Nucleus accumbens (tissue), 56 donors: Measurements from ENCODE around the gene AKNA.
"Not testable (repeated sequence)": the region's sequence is repeated elsewhere in the genome, so short reads cannot be mapped to it uniquely, and the experiment has no call there.

Experiments
- DNase-seq, 56 donors: peaks; one replicate each; lab custom pipeline; 2025; lab: John Stamatoyannopoulos, UW

Gene AKNA

GRCh38 chr9:114343471-114344187 lies 44.2 kb downstream of the AKNA start:
- DNase-seq, result no peak

DNA sequence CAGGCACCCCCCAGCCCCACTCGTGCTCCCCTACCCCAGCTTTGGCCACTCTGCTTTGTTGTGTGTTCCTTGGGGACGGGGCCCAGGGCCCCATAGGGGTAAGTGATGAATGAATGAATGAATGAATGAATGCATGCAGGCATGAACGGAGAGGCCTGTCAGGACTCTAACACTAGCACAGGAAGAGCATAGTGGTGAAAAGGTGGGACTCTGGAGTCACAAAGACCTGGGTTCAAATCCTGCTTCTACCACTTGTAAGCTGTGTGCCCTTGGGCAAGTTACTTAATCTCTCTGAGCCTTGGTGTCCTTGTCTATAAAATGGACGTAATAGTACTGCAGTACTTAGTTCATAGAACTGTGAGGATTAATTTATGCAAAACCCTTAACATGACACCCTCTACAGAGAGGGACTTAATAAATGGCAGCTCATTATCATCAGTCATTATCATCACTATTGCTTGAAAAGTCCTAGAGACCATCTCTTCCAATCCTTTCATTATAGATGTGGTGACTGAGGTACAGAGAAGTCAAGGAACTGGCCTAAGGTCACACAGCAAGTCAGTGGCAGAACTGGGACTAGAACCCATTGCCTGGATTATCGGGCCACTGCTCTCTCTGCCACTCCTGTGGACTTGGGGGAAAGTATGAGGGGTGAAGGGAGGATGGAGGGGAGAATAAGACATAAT lies 44.9 kb downstream of the AKNA start:
- no peak for DNase-seq

GRCh38 chr9:114341991-114342390 lies 45.8 kb downstream of the AKNA start:
- DNase-seq, result no peak

DNA sequence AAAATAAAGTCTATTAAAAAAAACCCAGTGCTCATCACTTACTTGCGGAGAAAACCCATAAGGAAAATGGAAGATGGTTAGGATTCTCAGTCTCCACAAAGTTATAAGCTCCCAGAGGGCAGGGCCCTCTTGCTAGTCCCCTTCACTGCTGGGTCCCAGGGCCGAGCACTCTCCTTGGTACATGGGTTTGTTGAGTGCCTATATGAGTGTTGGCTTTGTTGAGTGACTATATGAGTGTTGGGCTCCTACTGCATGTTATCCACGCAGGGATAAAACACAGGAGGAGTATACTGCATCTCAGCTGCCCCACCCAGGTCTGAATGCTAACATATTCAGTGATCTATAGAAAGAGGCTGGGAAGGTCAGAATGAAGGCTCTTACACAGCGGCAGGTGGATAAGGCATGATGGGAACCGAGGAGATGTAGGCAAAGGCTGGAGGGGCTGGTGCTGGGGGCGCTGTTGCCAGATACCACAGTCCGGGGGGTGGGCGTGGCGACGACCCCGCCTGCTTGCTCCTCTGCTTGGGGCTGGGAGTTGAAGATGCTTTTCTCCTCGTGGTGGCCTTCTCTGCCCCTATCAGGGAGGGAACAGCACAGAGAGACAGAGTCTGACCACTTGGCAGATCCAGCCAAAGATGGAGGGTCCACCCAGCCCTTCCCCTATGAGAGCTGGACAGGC lies 46.5 kb downstream of the AKNA start:
- no peak for DNase-seq

DNA sequence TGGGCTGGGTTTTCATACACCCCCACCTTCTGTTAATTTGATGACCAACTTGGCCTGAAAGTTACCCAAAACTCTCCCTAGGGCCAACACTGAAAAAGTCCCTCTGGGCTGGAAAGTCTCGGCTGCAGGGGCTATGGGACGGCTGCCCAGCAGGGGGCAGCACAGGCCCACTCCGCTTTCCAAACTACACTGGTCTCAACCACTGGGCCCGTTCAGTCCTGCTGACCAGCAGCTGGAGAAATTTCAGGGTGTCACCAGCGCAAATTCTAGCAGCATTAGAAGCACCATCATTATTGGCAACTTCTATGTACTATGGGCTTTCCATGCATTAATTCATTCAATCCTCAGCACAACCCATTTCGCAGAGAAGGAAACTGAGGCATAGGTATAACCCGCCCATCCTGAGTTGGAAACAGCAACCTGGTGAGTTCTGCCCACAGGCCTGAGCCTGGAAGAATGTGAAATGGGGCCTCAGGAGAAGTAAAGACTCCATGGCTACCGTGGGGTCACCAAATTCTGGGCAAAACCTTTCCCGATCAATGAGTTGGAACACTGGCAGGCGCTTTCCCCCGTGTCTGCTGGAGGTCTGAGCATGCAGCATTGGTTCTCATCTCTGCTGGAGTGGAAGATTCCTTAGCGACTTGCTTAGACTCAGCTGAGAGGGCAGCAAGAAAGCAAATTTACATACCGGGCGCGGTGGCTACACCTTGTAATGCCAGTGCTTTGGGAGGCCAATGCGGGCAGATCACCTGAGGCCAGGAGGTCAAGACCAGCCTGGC lies 48.5 kb downstream of the AKNA start:
- peak in 27 of 56 donors; percentile 5 to 55 (median 14) for DNase-seq

DNA sequence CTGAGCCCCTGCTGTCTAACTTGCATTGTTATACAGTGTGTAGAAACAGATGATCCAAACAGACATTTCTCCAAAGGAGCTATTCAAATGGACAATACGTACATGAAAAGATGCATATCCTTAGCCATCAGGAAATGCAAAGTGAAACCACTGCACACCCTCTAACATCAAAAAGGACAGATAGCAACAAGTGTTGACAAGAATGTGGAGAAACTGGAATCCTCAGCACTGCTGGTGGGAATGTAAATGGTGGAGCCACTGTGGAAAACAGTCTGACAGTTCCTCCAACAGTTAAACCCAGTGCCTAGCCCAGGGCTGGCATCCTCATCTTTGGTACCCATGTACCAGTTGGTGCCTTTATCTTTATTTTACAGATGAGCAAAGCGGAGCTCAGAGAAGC lies 49.6 kb downstream of the AKNA start:
- no peak for DNase-seq

GRCh38 chr9:114336699-114337395 lies 50.9 kb downstream of the AKNA start:
- no peak for DNase-seq

- DNase-seq, result no peak
Measured at GRCh38 chr9:114336157-114336556, 51.6 kb downstream of the AKNA start.

DNA sequence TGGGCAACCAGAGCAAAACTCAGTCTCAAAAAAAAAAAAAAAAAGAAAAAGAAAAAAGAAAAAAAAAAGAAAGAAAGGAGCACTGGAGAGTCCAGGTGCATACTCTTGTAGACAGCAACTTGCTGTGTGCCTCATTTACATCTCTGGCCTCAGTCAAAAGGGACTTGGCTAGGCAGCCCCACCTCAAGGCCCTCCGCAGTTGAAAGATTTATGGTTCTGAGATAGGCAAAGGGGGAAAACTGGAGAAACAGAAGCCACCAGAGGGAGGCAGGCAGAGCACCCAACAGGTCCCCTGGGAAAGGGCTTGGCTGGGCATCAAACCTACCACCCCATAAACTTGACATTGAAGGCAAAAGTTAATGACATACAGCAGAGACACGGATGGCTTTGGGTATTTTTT lies 52.0 kb downstream of the AKNA start:
- no peak for DNase-seq

DNA sequence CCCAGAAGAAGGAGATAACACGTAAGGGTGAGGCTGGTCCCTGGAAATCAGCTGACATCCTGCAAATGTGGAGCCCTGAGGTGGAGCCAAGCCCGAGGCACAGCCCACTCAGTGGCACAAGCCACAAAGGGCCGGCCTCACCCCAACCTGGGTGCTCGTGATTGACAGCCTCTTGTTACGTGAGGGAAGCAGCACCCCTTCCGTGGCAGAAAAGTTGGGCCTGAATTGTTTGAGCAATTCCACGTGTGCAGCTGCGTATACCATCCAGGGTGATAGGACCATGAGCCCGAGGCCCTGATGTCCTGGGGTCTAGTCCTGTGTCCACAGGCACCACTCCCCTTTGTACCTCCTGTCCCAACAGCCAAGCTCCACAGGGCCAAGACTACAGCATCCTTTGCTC lies 53.3 kb downstream of the AKNA start:
- no peak for DNase-seq

- DNase-seq, result not testable (repeated sequence)
Measured at GRCh38 chr9:114333718-114334117, 54.1 kb downstream of the AKNA start.

DNA sequence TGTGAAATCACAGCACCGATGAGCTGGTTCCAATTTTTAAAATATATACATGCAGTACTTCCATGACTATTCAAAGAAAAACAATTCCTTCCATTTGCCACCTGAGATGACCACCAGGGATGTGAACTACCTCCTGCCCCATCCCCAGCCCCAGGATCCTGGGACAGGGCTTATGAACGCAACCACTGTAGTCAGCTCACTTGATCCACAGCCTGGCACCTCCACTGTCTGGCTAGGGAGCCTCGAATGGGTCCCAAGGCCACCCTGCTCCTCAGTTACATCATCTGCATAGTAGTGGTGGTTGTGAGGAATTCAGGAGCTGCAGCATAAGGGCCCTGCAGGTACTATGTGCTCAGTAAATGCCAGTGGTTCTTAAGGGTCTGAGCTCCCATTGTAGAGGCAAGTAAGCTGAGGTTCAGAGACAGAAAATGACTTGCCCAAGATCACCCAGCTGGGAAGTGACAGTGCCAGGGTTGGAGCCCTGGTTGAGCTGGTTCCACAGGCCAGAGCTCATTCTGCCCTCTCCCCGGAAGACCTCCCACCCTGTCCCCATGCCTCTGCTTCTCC lies 55.2 kb downstream of the AKNA start:
- DNase-seq, result not testable (repeated sequence)

DNA sequence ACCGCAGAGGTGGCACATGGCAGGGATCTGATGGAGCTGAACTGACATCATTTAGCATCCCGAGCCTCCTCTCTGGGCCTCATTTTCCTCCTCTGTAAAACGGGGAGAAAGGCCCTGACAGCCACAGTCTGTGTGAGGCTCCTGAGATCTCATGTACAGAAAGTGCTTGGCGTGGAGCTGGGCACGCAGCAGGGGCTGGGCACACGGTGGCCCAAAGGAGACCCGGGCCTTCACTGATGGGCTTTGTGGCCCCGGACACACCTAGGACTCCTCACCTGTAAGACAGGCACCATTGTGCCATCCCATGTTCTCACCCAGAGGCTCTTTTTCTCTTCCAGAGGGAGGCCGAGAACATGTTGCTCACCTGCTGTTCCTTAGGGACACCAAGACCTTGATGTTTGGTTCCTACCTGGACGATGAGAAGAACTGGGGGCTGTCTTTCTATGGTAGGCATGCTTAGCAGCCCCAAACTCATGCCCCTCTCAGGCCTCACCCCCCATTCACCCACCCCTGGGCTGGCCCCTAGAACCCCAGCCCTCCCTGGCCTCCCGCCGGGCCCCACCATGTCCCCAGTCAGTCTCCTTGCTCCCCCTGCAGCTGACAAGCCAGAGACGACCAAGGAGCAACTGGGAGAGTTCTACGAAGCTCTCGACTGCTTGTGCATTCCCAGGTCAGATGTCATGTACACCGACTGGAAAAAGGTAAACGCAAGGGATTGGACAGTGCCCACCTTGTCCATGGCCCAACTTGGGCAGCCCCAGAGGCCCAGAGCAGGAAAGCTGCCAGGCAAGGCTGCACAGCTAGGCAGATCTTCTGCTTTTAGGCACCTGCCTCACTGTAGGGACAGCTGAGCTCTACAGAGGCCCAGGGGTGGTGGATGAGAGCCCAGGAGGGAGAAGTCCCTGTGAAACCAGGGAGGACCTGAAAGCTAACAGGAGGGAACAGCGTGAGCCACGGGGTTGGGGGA lies 56.3 kb downstream of the AKNA start:
- DNase-seq, result not testable (repeated sequence)

DNA sequence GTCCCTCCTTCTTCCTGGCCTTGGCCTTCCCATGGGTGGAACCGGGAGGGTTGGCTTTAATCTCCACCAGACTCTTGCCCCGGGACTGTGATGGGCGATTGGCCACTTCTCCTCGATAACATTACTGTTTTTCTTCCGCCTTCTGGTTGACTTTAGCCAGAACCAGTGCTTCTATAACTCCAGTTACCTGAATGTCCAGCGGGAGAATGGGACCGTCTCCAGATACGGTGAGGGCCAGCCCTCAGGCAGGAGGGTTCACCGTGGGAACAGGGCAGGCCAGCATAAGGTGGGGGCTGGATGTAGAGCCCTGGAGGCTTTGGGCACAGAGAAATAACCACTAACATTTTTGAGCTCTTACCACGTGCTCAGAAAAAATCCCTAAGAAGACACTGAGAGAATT lies 57.1 kb downstream of the AKNA start:
- no peak for DNase-seq

DNA sequence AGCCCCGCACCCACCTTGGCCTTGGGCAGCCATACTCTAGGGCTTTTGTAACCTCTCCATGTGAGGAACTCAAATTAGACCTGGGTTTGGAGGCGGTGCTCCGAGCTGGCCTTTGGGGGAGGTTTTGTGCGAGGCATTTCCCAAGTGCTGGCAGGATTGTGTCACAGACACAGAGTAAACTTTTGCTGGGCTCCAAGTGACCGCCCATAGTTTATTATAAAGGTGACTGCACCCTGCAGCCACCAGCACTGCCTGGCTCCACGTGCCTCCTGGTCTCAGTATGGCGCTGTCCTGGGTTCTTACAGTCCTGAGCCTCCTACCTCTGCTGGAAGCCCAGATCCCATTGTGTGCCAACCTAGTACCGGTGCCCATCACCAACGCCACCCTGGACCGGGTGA lies 58.2 kb downstream of the AKNA start, which contains the start of gene ORM2:
ORM2 (plus strand) TSS at position 245 of the 398 bp plus-strand sequence; CDS start at position 281, 36 bp downstream.
- not testable (repeated sequence) for DNase-seq

- DNase-seq, result not testable (repeated sequence)
Measured at GRCh38 chr9:114328937-114329624, 58.7 kb downstream of the AKNA start.

- DNase-seq, result not testable (repeated sequence)
Measured at GRCh38 chr9:114328357-114328820, 59.4 kb downstream of the AKNA start.

DNA sequence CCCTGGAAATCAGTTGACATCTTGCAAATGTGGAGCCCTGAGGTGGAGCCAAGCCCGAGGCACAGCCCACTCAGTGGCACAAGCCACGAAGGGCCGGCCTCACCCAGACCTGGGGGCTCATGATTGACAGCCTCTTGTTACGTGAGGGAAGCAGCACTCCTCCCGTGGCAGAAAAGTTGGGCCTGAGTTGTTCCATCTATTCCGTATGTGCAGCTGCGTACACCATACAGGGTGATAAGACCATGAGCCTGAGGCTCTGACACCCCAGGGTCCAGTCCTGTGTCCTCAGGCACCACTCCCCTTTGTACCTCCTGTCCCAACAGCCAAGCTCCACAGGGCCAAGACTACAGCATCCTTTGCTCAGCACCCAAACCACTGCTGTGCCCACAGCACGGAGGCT lies 60.0 kb downstream of the AKNA start:
- no peak for DNase-seq
